ENCODE measurements around the gene OS9. TPM values are rescaled to one million over a fixed set of nuclear protein-coding genes. Genes with fewer than 3 reads are reported as not detected.
"Not testable (repeated sequence)": the region's sequence is repeated elsewhere in the genome, so short reads cannot be mapped to it uniquely, and the experiment has no call there.

Gene OS9
- total and polyA plus RNA-seq, 9 of the 15 experiments (the other 6 are each of a cell fraction or from before 2014, with no cell fraction given) = 4.6 to 105 (median 89.5) TPM

GRCh38 chr12:57661376-57661775 lies 32.6 kb upstream of the OS9 start:
- FAIRE-seq (peak; percentile 64), ATAC-seq (peak; percentile 81), DNase-seq (ENCODE audit: extremely low read depth in 1 of 4, low spot score in 3 of 4) (peak in 1 of 4 experiments; percentile 52)
- H3K4me1 ChIP-seq (replicated peaks in 1 of 2; ENCODE audit: control insufficient read depth in 2 of 2, insufficient read depth in 2 of 2, low read length in 2 of 2) = peaks cover 0 to 6% of the 10 kb centered on the region in 2 experiments; a peak in 2 of 5 replicates
- no peak overlapping the region for H3K4me3 ChIP-seq
- ChIA-PET CTCF (ENCODE audit: low intra/inter-chr PET ratio) (no interaction called here), POLR2A (interaction anchor here (0.7 to 1.7 kb wide), 3 partner anchors 10 to 81 kb away, joined by 3 to 4 read pairs (median 4); no protein-coding TSS in a partner anchor)
- 2% methylated on average over 4 of the region's 4 CpGs for WGBS (ENCODE audit: insufficient coverage, low coverage, missing lambda C conversion rate)
- peak; percentile 21; the same call in 1 of the 2 replicates for TF ChIP-seq TEAD4 (IDR thresholded peaks at IDR 0.05; ENCODE audit: low read length)
- no peak for TF ChIP-seq TEAD4 (CRISPR knock-in tag; IDR thresholded peaks at IDR 0.05; ENCODE audit: borderline replicate concordance)
- TF ChIP-seq FOXM1 (IDR thresholded peaks at IDR 0.05; ENCODE audit: low read depth) = peak; percentile 75
- no peak for TF ChIP-seq FOXM1 (CRISPR knock-in tag; IDR thresholded peaks at IDR 0.05; ENCODE audit: low read depth)
- TF ChIP-seq POLR2G (IDR thresholded peaks at IDR 0.05; ENCODE audit: low read depth, low read length) = no peak
- 0 out of 2 replicates have a peak, but pooled peaks have one; percentile 30 for TF ChIP-seq MTA3 (IDR thresholded peaks at IDR 0.05; ENCODE audit: borderline replicate concordance)
- peak; percentile 36; the same call in 1 of the 2 replicates for TF ChIP-seq TOE1 (IDR thresholded peaks at IDR 0.05; ENCODE audit: borderline replicate concordance)
- no peak for TF ChIP-seq TOE1 (CRISPR knock-in tag; IDR thresholded peaks at IDR 0.05; ENCODE audit: borderline replicate concordance, low read depth)
- H3K27ac ChIP-seq (ENCODE audit: extremely low read depth, low read depth, low read length) = no peak overlapping the region
- H3K9me1 ChIP-seq (ENCODE audit: control insufficient read depth, insufficient read depth, low read length) = no peaks in the 10 kb centered on the region
- BruUV-seq (replicated peaks) = no TSS peak
- H2AFZ ChIP-seq (ENCODE audit: low read depth, low read length) = peak overlapping the region; percentile 2; the same call in 1 of the 2 replicates
- in situ Hi-C loops (cut with MboI) = no loop called here
- no peaks in the 10 kb centered on the region for H3K27me3 ChIP-seq (ENCODE audit: control insufficient read depth in 2 of 2, insufficient read depth in 2 of 2, low read length in 2 of 2)
- no peaks in the 10 kb centered on the region for H3K9me3 ChIP-seq (replicated peaks; ENCODE audit: control insufficient read depth, insufficient read depth, low read depth, low read length)
- peak overlapping the region; percentile 4; the same call in 1 of the 2 replicates for H3K4me2 ChIP-seq (ENCODE audit: insufficient read depth, low read length)
- H3K79me2 ChIP-seq (ENCODE audit: control insufficient read depth, insufficient read depth, low read length) = no peaks in the 10 kb centered on the region
- intact Hi-C loops (cut with micrococcal nuclease) = no loop called here
- H3K9ac ChIP-seq (ENCODE audit: insufficient read depth in 1 of 2, low read depth in 2 of 2, low read length in 2 of 2) = no peak overlapping the region
- no peaks in the 10 kb centered on the region for H4K20me1 ChIP-seq (replicated peaks; ENCODE audit: control insufficient read depth, insufficient read depth, low read length)
- H3K36me3 ChIP-seq (ENCODE audit: control insufficient read depth, insufficient read depth, low read length) = no peaks in the 10 kb centered on the region

- POLR2A ChIA-PET; BruUV-seq (replicated peaks); H2AFZ ChIP-seq (ENCODE audit: low read depth, low read length); FAIRE-seq; H3K4me3 ChIP-seq; H3K9me1 ChIP-seq (ENCODE audit: control insufficient read depth, insufficient read depth, low read length); intact Hi-C loops (cut with micrococcal nuclease); H3K4me1 ChIP-seq (replicated peaks in 1 of 2; ENCODE audit: control insufficient read depth in 2 of 2, insufficient read depth in 2 of 2, low read length in 2 of 2); H3K9me3 ChIP-seq (replicated peaks; ENCODE audit: control insufficient read depth, insufficient read depth, low read depth, low read length); ATAC-seq; H4K20me1 ChIP-seq (replicated peaks; ENCODE audit: control insufficient read depth, insufficient read depth, low read length); CTCF ChIA-PET (ENCODE audit: low intra/inter-chr PET ratio); H3K4me2 ChIP-seq (ENCODE audit: insufficient read depth, low read length); H3K9ac ChIP-seq (ENCODE audit: insufficient read depth in 1 of 2, low read depth in 2 of 2, low read length in 2 of 2); H3K27me3 ChIP-seq (ENCODE audit: control insufficient read depth in 2 of 2, insufficient read depth in 2 of 2, low read length in 2 of 2); H3K79me2 ChIP-seq (ENCODE audit: control insufficient read depth, insufficient read depth, low read length); in situ Hi-C loops (cut with MboI); DNase-seq (ENCODE audit: extremely low read depth in 1 of 4, low spot score in 3 of 4); H3K36me3 ChIP-seq (ENCODE audit: control insufficient read depth, insufficient read depth, low read length); H3K27ac ChIP-seq (ENCODE audit: extremely low read depth, low read depth, low read length): not testable (repeated sequence)
- 62% methylated on average over 21 of the region's 34 CpGs for WGBS (ENCODE audit: insufficient coverage, low coverage, missing lambda C conversion rate)
These were observed 28.7 kb upstream of the OS9 start for GRCh38 chr12:57665066-57665820.
